Stimulated activated CD8-positive, alpha-beta memory T cell treated with anti-CD3 and anti-CD28 coated beads, Interleukin-15, amount 100 ng/mL, for 1 hour (primary cell): ENCODE results near the gene HIVEP3.

Experiments
- DNase-seq: peaks from one replicate; pipeline ENCODE4 v3.0.0-alpha.2; 2020; ENCODE audit warnings: low read depth

The HIVEP3 gene

GRCh38 chr1:41663671-41664400 lies 254.9 kb downstream of the HIVEP3 start:
- DNase-seq = no peak

- no peak for DNase-seq
These were observed 255.8 kb downstream of the HIVEP3 start for GRCh38 chr1:41662765-41663437.

- peak; percentile 44 for DNase-seq
These were observed 256.5 kb downstream of the HIVEP3 start for GRCh38 chr1:41662061-41662764.

GRCh38 chr1:41661428-41662060 lies 257.2 kb downstream of the HIVEP3 start:
- no peak for DNase-seq

- DNase-seq = no peak
These were observed 257.9 kb downstream of the HIVEP3 start for GRCh38 chr1:41660570-41661427.

- no peak for DNase-seq
These were observed 258.8 kb downstream of the HIVEP3 start for GRCh38 chr1:41659903-41660302.

- no peak for DNase-seq
These were observed 259.6 kb downstream of the HIVEP3 start for GRCh38 chr1:41659159-41659495.

- DNase-seq = no peak
These were observed 260.1 kb downstream of the HIVEP3 start for GRCh38 chr1:41658431-41659158.

GRCh38 chr1:41657679-41658295 lies 260.9 kb downstream of the HIVEP3 start:
- DNase-seq = no peak

GRCh38 chr1:41656825-41657500 lies 261.8 kb downstream of the HIVEP3 start:
- no peak for DNase-seq

- no peak for DNase-seq
These were observed 262.7 kb downstream of the HIVEP3 start for GRCh38 chr1:41656068-41656467.

- DNase-seq = no peak
These were observed 263.1 kb downstream of the HIVEP3 start for GRCh38 chr1:41655632-41656031.

- no peak for DNase-seq
These were observed 265.1 kb downstream of the HIVEP3 start for GRCh38 chr1:41653574-41653973.

GRCh38 chr1:41652384-41653265 lies 266.1 kb downstream of the HIVEP3 start:
- no peak for DNase-seq

GRCh38 chr1:41650028-41650880 lies 268.5 kb downstream of the HIVEP3 start:
- no peak for DNase-seq

- DNase-seq = no peak
These were observed 269.2 kb downstream of the HIVEP3 start for GRCh38 chr1:41649396-41650027.

- DNase-seq = no peak
These were observed 269.9 kb downstream of the HIVEP3 start for GRCh38 chr1:41648844-41649243.

GRCh38 chr1:41648230-41648629 lies 270.5 kb downstream of the HIVEP3 start:
- DNase-seq = no peak
